PC-3 (cell line): ENCODE results near the gene NXPH4. TPM values are rescaled to one million over a fixed set of nuclear protein-coding genes. Genes with fewer than 3 reads are reported as not detected.

Experiments
- ATAC-seq: fragments of 200-7000 bp; cut with Tn5 transposase; 2 replicates; pipeline ENCODE4 v1.9.1; 2020; ENCODE audit warnings: mild to moderate bottlenecking, moderate library complexity
- BruUV-seq: library from RNA; stranded (reverse); fragments of 400-500 nt; replicated peaks from 2 replicates; lab custom pipeline; 2021; lab: Mats Ljungman, UMichigan
- CTCF ChIA-PET: fragments of 300-600 bp; sonication (Branson Sonifier 250); formaldehyde crosslinking; loops from one replicate; lab custom pipeline; 2022; ENCODE audit warnings: antibody characterized with exemption; lab: Charles Lee
- POLR2A ChIA-PET: fragments of 300-600 bp; sonication (Branson Sonifier 250); formaldehyde crosslinking; loops from one replicate; lab custom pipeline; 2022; ENCODE audit warnings: antibody characterized with exemption; ENCODE audit not compliant: unreplicated experiment; lab: Charles Lee
- DNase-seq: peaks from one replicate; pipeline ENCODE4 v3.0.0-alpha.2; 2015
- H2AFZ ChIP-seq: fragments of 300-600 bp; sonication (generic); 2 replicates; pipeline ENCODE4 v1.6.0; 2016; ENCODE audit warnings: antibody characterized with exemption, low read length
- H3F3A ChIP-seq: fragments of 300-600 bp; sonication (generic); one replicate; pipeline ENCODE4 v1.6.0; 2017; ENCODE audit warnings: antibody characterized with exemption, low read length, control low read depth, mild to moderate bottlenecking; ENCODE audit not compliant: unreplicated experiment
- H3K27ac ChIP-seq: fragments of 300-600 bp; sonication (generic); 2 replicates; pipeline ENCODE4 v1.5.1; 2016; ENCODE audit warnings: mild to moderate bottlenecking, low read length
- H3K27me3 ChIP-seq: fragments of 300-600 bp; sonication (generic); 2 replicates; pipeline ENCODE4 v1.6.1; 2016; ENCODE audit warnings: low read length, mixed read lengths
- H3K36me3 ChIP-seq: fragments of 300-600 bp; sonication (generic); 2 replicates; pipeline ENCODE4 v1.6.1; 2016; ENCODE audit warnings: low read depth, mixed run types, low read length, mixed read lengths
- H3K4me1 ChIP-seq: fragments of 300-600 bp; sonication (generic); 2 replicates; pipeline ENCODE4 v1.5.1; 2016; ENCODE audit warnings: low read length; ENCODE audit not compliant: insufficient read depth
- H3K4me2 ChIP-seq: fragments of 300-600 bp; sonication (generic); 2 replicates; pipeline ENCODE4 v1.6.0; 2016; ENCODE audit warnings: low read length
- H3K4me3 ChIP-seq: fragments of 300-600 bp; sonication (generic); 2 replicates; pipeline ENCODE4 v1.5.1; 2016; ENCODE audit warnings: mild to moderate bottlenecking, low read length, mixed read lengths
- H3K79me2 ChIP-seq: fragments of 300-600 bp; sonication (generic); 2 replicates; pipeline ENCODE4 v1.6.1; 2017; ENCODE audit warnings: low read length, mixed read lengths
- H3K9ac ChIP-seq: fragments of 300-600 bp; sonication (generic); 2 replicates; pipeline ENCODE4 v1.6.0; 2016; ENCODE audit warnings: mild to moderate bottlenecking, low read length
- H3K9me2 ChIP-seq: fragments of 300-600 bp; sonication (generic); replicated peaks from 2 replicates; pipeline ENCODE4 v1.6.1; 2016; ENCODE audit warnings: mixed run types, low read length, mixed read lengths
- H3K9me3 ChIP-seq: fragments of 300-600 bp; sonication (generic); 2 replicates; pipeline ENCODE4 v1.6.1; 2016; ENCODE audit warnings: low read length, mixed read lengths
- H4K20me1 ChIP-seq: fragments of 300-600 bp; sonication (generic); 2 replicates; pipeline ENCODE4 v1.6.1; 2016; ENCODE audit warnings: low read length, mixed read lengths
- EZH2 ChIP-seq: fragments of 300-600 bp; sonication (generic); IDR thresholded peaks from one replicate; pipeline ENCODE4 v1.6.1; 2017; ENCODE audit warnings: antibody characterized with exemption, mild to moderate bottlenecking, low read length; ENCODE audit not compliant: unreplicated experiment
- EZH2phosphoT487 ChIP-seq: fragments of 300-600 bp; sonication (generic); IDR thresholded peaks from 2 replicates; pipeline ENCODE4 v1.6.1; 2018; ENCODE audit warnings: mild to moderate bottlenecking, antibody characterized with exemption, low read length, borderline replicate concordance
- intact Hi-C: fragments of 100-400 bp; cut with micrococcal nuclease; formaldehyde crosslinking; loops from 2 replicates; pipeline ENCODE4 v1.9.0; 2023
- total RNA-seq: library from RNA; depleted of rRNA; stranded (reverse); fragments of >200 nt; gene quantifications from 2 replicates; pipeline ENCODE4 v1.2.3, GENCODE V29; 2014
- TF ChIP-seq, protein P1 (sequence below): fragments of 300-600 bp; sonication (generic); conservative IDR thresholded peaks from 2 replicates; pipeline ENCODE4 v1.5.1; 2017; ENCODE audit warnings: antibody characterized with exemption, low read depth, mild to moderate bottlenecking, low read length

The NXPH4 gene
- total RNA-seq, 1 experiment from 2014 or later = 15.1 TPM

DNA sequence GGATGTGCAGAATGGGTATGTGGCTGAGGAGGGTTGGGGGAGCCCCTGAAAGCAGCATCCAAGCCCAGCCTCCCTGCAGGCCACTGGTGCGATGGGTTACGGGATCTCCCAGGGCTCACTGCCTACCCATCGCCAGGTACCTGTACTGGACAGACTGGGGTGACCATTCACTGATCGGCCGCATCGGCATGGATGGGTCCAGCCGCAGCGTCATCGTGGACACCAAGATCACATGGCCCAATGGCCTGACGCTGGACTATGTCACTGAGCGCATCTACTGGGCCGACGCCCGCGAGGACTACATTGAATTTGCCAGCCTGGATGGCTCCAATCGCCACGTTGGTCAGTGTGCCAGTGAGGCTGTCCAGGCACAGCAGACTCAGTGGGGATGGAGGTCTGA lies 18.3 kb upstream of the NXPH4 start:
- ATAC-seq (no peak), DNase-seq (no peak)
- no peaks in the 10 kb centered on the region for H3K79me2 ChIP-seq
- no peaks in the 10 kb centered on the region for H4K20me1 ChIP-seq
- H3K9ac ChIP-seq = no peak overlapping the region
- H3K36me3 ChIP-seq = no peaks in the 10 kb centered on the region; the same call in 1 of the 2 replicates
- no peak for TF ChIP-seq EZH2phosphoT487
- TF ChIP-seq, protein P1, sequence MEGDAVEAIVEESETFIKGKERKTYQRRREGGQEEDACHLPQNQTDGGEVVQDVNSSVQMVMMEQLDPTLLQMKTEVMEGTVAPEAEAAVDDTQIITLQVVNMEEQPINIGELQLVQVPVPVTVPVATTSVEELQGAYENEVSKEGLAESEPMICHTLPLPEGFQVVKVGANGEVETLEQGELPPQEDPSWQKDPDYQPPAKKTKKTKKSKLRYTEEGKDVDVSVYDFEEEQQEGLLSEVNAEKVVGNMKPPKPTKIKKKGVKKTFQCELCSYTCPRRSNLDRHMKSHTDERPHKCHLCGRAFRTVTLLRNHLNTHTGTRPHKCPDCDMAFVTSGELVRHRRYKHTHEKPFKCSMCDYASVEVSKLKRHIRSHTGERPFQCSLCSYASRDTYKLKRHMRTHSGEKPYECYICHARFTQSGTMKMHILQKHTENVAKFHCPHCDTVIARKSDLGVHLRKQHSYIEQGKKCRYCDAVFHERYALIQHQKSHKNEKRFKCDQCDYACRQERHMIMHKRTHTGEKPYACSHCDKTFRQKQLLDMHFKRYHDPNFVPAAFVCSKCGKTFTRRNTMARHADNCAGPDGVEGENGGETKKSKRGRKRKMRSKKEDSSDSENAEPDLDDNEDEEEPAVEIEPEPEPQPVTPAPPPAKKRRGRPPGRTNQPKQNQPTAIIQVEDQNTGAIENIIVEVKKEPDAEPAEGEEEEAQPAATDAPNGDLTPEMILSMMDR = no peak
- no peak for TF ChIP-seq EZH2
- CTCF ChIA-PET = no interaction called here
- H3K27me3 ChIP-seq = no peaks in the 10 kb centered on the region
- H3K9me3 ChIP-seq = no peaks in the 10 kb centered on the region
- H3K27ac ChIP-seq = no peak overlapping the region
- no peaks in the 10 kb centered on the region for H3F3A ChIP-seq
- POLR2A ChIA-PET = no interaction called here
- H3K9me2 ChIP-seq = no peaks in the 10 kb centered on the region
- H3K4me1 ChIP-seq = no peaks in the 10 kb centered on the region
- no TSS peak for BruUV-seq
- H3K4me2 ChIP-seq = no peak overlapping the region
- intact Hi-C loops = no loop called here
- no peak overlapping the region for H2AFZ ChIP-seq
- H3K4me3 ChIP-seq = no peak overlapping the region

DNA sequence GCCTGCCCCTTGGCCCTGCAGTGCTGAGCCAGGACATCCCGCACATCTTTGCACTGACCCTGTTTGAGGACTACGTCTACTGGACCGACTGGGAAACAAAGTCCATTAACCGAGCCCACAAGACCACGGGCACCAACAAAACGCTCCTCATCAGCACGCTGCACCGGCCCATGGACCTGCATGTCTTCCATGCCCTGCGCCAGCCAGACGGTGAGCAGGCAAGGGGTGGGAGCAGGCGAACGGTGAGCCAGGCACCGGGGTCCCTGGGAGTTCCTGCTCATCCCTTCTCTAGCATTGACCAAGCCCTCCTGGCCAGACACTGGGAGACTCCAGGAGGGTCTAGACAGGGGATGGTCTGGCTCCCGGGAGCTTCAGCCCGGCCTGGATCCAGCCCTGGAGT lies 17.4 kb upstream of the NXPH4 start:
- no peak overlapping the region for H2AFZ ChIP-seq
- H3K27ac ChIP-seq = no peak overlapping the region
- H3K9me2 ChIP-seq = no peaks in the 10 kb centered on the region
- DNase-seq (no peak), ATAC-seq (no peak)
- no peaks in the 10 kb centered on the region for H3F3A ChIP-seq
- H3K4me2 ChIP-seq = no peak overlapping the region
- H3K9ac ChIP-seq = no peak overlapping the region
- H3K79me2 ChIP-seq = no peaks in the 10 kb centered on the region
- no peaks in the 10 kb centered on the region for H3K4me1 ChIP-seq
- POLR2A ChIA-PET = no interaction called here
- BruUV-seq = no TSS peak
- CTCF ChIA-PET = no interaction called here
- no peaks in the 10 kb centered on the region for H3K27me3 ChIP-seq
- TF ChIP-seq, protein P1 = no peak
- TF ChIP-seq EZH2phosphoT487 = no peak
- no peak for TF ChIP-seq EZH2
- H3K9me3 ChIP-seq = no peaks in the 10 kb centered on the region
- no peak overlapping the region for H3K4me3 ChIP-seq
- no peaks in the 10 kb centered on the region; the same call in 1 of the 2 replicates for H3K36me3 ChIP-seq
- H4K20me1 ChIP-seq = no peaks in the 10 kb centered on the region
- intact Hi-C loops = no loop called here

DNA sequence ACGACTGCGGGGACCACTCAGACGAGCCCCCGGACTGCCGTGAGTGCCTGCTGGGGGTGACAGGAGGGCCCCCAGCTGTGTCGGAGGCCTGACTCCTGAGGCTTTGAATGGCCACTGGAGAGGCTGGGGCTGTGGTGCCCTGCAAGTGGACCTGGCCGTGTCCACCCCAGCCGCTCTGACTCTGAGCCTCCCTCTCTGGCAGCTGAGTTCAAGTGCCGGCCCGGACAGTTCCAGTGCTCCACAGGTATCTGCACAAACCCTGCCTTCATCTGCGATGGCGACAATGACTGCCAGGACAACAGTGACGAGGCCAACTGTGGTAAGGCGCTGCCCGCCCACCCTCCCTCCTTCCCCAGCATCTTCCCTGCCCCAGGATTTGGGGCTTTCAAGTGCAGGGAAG lies 16.1 kb upstream of the NXPH4 start:
- Histone ChIP-seq H3K4me3 (no peak overlapping the region), H3K4me1 (no peaks in the 10 kb centered on the region), H3K79me2 (no peaks in the 10 kb centered on the region), H3K9me2 (no peaks in the 10 kb centered on the region), H3F3A (no peaks in the 10 kb centered on the region), H3K4me2 (no peak overlapping the region), H3K36me3 (no peaks in the 10 kb centered on the region; the same call in 1 of the 2 replicates), H2AFZ (no peak overlapping the region), H3K9ac (no peak overlapping the region), H3K27ac (no peak overlapping the region), H3K9me3 (no peaks in the 10 kb centered on the region), H3K27me3 (no peaks in the 10 kb centered on the region), H4K20me1 (no peaks in the 10 kb centered on the region)
- ChIA-PET POLR2A (no interaction called here), CTCF (no interaction called here)
- no peak for ATAC-seq
- no TSS peak for BruUV-seq
- TF ChIP-seq EZH2 (no peak), EZH2phosphoT487 (no peak)
- TF ChIP-seq, protein P1 = no peak
- intact Hi-C loops = no loop called here
- no peak for DNase-seq
